Fibroblast of lung (primary cell): Measurements from ENCODE around the gene P3H1.

Experiments
- CTCF ChIP-seq, 2 donors: IDR thresholded peaks in 1 of 2; conservative IDR thresholded peaks in 1 of 2; 1 replicate in 1 of 2; 2 replicates in 1 of 2; pipeline ENCODE4 v1.5.1; 2011 to 2012; ENCODE audit warnings: low read length in 2 of 2, control low read depth in 1 of 2, inconsistent platforms in 1 of 2, low read depth in 1 of 2, mild to moderate bottlenecking in 1 of 2
- EZH2 ChIP-seq: IDR thresholded peaks from 2 replicates; pipeline ENCODE4 v1.5.1; 2012; ENCODE audit warnings: low read length, control low read depth, mild to moderate bottlenecking; ENCODE audit errors: missing control alignments

GRCh38 chr1:42806171-42806570 lies 39.3 kb upstream of the P3H1 start:
- no peak for TF ChIP-seq EZH2
- TF ChIP-seq CTCF (conservative IDR thresholded peaks at IDR 0.05 in 1 of 2, IDR thresholded peaks at IDR 0.05 in 1 of 2; ENCODE audit: low read depth in 1 of 2, low read length in 2 of 2) = no peak
